ENCODE results near the gene KCNG4.
A peak's percentile ranks its signal among the peaks of the same experiment; 100 is the strongest.

Gene KCNG4

DNA sequence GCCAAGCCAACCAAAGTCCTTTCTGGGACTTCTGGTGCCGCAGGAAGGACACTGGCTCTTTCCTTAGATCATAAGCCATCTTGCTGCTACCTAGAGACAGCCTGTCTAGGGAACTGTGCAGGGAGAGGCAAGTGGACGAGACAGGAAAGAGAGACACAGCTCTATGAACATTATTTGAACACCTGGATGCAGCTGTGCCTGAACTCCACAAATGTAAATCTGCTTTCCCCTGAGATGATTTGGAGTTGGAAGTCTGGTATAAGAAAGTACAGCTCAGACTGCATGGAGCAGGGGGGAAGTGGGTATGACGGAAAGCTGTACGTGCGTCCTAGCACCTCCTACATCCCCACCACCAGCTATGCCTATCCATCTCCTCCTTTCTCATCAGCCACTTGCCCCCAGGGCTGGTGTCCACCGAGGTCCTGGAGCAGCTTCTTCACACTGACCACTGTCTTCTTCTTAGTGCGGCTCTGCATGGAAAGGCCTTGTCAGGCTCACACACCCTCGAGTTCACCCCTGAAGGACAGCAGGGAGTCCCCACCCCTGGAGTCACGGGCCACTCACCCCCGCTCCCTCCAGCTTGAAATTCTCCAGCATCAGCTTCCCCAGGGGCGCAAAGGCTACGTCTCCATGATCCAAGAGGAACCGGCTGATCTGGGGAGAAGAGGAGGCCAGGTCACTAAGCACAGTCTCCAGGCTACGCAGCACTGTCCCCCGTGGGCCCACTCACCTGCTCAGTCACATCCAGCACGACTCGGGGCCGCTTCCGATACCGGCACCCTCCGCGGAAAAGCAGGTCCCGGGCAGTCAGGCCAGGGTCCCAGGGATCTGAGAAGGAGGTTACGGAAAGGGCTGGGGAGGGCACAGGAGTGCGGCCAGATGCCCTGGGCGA, 56.9 kb downstream of the KCNG4 start:
- DNase-seq = no peak

DNA sequence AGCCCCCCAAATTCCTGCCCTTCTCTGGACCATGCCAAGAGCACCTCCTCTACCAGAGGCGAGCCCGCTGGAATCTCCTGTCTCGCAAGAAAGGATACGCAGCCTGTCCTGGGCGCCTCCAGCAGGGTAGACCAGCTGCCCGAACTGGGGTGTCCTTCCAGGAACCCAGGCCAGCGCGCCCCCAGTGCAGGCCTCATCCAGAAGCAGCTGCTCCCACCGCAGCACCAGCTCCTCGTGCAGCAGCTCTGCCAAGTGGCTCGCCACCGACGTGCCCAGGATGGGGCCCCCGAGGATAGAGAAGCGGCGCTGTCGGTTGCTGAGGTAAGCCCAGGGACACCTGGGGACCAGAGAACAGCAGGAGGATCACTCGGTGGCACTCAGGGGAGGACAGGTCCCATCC, 57.7 kb downstream of the KCNG4 start:
- no peak for DNase-seq

DNA sequence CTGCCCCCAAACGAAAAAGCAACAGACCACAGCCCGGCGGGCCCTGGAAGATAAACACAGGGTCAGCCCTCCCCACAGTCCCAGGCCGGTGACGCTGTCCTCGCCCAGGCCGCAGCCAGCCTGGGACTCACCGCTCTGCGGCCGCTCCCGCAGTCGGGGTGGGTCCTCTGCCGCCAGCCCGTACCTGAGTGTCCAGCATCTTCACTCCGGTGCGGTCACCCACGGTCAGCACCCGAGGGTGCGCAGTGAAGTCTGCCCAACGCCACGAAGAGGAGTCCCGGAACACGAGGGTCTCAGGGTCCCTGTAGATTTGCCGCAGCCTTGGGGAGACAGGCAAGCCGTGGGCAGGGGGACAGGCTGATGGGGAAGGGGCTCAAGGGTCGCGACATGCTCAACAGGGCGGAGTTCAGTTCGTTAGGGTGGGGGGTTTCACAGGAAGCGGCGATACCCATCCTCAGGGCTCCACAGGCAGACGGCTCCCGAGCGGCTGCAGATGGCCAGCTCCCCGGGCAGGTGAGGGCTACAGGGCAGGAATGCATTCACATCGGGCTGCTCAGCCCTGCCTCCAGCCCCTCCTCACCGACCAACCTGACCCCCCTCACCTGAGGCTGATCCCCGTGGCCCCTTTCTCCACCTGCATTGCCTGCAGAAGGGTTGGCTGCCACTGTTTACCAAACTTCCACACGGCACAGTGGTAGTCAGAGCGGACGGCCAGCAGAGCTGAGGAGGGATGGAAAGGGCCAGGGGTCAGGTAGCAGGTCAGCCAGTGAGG, 58.5 kb downstream of the KCNG4 start:
- no peak for DNase-seq

DNA sequence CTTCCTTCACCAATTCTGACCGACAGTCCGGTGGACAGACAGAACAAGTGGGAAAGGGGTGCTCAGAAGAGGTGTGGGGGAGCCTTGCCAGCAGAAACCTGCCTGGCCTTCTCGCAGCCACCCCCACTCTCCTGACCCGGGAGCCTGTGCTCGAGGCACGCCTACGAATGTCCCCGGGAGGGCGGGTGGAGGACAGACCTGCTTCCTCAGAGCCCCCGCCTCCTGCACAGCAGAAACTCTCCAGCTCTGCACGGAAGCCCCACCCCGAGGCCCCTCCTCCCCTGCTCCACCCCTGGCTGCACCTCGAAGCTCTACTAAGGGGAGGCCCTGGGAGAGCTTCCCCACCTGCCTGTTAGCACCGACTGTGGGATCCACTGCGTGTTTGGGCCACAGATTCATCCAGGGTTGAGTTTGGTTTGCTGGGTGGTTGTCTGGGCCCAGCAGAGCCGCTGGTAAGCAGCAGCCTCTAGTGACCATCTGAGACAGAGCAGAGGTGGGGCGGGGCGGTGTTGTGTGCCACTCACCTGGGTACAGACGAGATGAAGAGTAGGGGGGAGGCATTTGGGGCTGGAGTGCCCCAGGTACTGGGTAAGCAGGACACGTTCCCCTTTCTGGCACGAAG, 59.2 kb downstream of the KCNG4 start:
- no peak for DNase-seq

DNA sequence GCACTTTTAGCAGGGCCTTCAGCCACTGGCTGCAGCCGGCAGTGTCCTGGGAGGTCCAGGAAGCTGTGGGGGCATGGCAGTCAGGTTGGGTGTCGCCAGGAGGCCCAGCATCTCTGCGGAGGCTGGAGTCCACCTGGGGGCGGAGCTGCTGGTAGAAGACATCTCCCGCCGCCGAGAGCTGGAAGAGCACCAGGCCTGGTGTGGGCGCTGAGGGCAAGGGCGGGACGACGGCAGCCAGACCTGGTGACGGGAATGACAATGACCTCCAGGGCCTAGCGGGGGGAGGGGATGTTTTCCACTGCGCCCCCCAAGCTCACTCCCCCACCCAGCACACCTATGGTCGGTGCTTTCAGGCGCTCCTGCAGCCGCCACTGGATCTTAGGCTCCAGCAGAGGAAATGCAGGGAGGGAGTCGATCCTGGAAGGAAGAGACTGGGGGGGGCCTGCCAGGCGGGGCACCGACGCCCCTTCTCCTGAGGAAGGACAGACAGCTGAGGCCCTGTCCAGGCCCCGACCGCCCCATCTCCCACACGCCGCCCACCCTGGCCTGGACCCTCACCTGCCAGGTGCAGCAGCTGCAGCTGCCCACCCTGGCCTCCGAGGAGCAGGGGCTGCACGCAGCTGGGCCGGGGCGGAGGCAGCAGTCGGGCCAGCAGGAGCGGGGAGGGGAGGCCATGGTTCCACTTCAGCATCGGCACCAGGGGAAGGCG, 60.0 kb downstream of the KCNG4 start:
- no peak for DNase-seq

DNA sequence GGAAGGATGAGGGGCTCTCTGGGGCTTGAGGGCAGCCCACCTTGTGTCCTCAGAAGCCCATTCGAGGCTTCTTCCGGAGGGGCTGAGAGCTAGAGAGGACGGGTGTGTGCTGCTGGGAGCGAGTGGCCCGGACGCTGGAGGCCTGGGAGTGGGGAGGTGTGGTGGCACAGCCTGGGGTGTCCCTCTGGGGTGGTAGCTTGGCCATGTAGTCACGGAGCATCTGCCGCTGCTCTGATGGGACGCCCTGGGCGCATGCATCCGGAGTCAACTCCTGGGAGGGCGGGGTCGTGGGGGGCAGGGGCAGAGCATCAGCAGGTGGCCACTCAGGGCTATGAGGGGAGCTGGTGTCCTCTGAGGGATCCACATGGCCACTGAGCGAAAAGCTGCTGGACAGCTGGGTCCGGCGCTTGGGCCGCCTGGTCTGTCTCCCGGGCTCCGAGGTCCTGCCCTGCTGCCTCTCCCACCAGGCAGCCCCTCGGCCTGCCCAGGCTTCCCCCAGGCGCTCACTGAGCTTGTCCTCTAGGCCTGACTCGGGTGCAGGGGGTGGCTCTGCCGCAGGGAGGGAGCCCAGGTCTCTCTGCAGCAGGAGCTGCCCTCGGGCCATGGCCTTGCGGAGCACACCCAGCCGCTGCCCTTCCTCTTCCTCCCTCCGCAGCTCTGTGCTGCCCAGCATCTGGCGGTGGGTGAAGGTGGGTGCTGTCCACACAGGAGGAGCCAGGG, 60.8 kb downstream of the KCNG4 start:
- DNase-seq = no peak

DNA sequence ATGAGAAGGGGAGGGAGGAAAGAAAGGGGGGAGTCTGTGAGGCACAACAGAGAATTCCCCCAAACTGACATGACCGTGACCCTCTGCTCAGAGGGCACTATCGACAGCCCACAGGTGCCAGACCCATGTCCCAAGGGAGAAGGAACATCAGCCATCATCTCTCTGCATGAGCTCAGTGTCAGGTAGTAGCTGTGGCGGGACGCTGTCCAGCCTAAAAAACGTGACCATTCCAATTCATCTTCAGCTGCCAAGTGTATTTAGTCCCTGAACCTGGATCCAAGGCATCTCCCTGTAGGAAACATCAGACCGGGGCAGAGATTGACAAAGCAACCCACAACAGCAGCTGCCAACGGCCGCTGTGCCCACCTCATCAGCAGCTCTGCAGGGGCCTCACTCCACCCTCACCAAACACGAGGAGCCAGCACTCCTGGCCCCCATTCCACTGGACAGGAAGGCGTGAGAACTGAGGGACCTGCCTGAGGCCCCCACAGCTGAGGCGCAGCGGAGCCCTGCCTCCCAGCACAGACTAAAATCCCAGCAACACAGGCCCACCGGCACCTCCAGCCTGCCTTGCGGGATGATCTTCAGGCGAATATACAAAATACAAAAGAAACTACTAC, 61.6 kb downstream of the KCNG4 start:
- no peak for DNase-seq

DNA sequence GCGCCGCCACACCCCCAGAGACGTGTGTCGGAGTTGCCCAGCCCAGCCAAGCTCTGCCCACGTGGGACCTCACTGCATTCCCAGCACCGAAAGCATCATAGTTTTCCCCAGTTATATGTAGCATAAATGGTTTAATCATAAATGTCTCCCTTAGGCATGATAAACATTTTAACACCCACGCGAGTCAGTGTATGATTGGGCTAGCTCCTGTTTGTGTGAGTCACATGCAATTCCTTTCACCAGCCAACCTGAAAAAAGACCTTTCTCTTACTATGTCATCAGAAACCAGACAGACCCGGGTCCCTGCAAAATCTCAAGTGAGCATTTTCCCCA, 62.1 kb downstream of the KCNG4 start:
- no peak for DNase-seq

DNA sequence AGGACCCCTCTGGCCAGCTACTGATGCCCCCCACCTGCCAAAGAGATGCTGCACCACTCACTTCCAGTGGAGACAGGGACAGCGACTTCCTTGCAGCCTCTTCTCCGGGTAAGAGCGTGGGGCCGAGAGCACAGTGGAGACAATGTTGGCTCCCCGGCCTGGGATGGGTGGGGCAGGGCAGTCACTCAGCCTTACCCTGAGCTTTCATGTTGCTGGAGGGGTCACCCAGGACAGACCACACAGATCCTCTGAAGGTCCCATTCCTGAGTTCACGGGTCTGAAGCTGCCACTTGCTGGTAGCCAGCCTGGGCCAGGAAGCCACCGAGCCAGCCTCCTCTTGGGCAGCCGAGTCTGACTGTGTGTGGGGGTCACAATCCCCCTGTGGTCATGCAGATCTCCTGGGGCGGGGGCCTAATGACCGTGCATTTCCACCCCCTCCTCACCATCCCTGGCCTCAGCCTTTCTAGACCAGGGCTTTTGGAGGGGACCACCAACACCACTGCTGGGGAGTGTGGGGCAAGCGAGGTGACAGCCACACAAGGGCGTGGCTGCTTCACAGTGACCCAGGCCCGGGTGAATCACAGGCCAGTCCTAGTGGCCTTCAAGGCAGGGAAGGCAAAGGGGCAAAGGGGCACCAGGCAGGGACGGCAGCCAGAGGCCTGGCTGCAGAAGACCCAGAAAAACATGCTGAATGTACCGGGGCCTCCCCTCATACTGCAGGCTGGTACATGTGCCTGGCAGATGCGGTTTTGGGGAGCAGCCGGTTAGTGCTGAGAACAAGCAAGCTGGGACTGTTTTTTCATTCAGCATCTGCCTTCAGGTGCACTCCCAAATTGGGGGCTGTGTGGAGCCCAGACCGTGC, 63.4 kb downstream of the KCNG4 start:
- no peak for DNase-seq

DNA sequence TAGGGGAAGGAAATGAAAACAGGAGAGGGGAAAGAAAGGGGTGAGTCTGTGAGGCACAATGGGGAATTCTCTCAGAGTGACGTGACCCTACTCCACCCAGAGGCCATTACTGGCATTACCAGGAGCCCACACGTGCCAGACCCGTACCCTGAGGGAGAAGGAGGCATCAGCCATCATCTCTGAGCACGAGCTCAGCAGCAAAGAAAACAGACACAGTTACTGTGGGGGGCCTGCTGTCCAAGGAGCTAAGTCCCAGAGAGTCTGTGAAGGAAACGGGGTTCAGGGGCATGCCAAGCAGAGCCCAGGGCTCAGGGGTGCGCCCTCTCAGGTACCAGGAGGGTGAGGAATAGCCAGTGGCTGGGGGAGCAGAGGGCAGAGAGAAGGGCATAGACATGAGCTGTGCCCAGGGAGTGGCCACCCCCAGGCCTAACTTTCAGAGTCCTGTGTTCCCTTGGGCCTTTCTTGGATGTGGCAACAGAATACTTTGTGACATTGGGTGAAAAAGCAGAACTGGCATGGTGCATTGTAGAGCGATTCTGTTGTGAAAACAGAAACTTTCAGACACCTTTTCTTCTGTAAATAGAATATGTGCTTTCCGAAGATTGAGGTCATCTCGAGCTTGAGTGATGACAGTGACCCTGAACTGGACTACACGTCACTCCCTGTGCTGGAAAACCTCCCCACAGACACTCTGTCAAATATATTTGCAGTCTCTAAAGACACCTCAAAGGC, 64.3 kb downstream of the KCNG4 start:
- peak; percentile 71 for DNase-seq

DNA sequence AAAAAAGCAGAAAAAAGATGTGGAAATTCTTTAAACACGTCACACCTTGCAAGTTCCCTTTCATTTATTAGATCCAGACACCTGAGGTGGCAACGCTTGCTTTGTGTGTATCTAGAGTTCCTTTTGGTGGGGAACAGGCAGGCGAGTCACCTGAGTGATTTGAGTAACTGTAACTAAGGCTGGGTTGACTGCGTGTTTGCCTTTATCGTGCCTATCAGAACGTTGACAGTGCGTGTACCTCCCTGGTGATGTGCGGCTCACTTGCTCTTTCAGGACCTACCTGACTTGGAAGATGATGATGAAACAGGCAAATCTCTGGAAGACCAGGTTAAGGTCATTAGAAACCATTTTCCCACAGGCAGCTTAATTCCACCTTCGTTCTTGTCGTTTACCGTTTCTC, 65.4 kb downstream of the KCNG4 start:
- DNase-seq = no peak

DNA sequence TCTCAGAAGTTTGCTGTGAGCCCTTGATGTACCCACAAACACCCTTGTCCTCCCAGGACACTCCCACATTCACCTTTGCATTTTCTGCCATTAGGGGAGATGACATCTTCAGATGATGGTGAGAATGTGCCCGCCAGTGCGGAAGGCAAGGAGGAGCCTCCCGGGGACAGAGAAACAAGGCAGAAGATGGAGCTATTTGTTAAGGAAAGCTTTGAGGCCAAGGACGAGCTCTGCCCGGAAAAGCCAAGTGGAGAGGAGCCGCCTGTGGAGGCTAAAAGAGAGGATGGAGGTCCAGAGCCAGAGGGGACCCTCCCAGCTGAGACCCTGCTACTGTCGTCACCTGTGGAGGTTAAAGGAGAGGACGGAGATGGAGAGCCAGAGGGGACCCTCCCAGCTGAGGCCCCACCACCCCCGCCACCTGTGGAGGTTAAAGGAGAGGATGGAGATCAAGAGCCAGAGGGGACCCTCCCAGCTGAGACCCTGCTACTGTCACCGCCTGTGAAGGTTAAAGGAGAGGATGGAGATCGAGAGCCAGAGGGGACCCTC, 70.0 kb downstream of the KCNG4 start:
- no peak for DNase-seq

Data from stimulated activated CD4-positive, alpha-beta T cell treated with anti-CD3 and anti-CD28 coated beads, Interleukin-4, amount 100 ng/mL, for 1 hour (primary cell).